HepG2 (cell line): Measurements from ENCODE around the gene USB1. TPM values are rescaled to one million over a fixed set of nuclear protein-coding genes. Genes with fewer than 3 reads are reported as not detected.

Experiments
- CBX1 ChIP-seq: IDR thresholded peaks from one replicate; pipeline ENCODE4 v1.6.1; 2016; ENCODE audit warnings: antibody characterized with exemption, low read depth
- KAT7 ChIP-seq: IDR thresholded peaks from 2 replicates; pipeline ENCODE4 v1.6.1; 2018; ENCODE audit warnings: borderline replicate concordance, missing compliant biosample characterization
- NFE2 ChIP-seq: sonication (generic); formaldehyde crosslinking; IDR thresholded peaks from 2 replicates; pipeline ENCODE4 v1.4.0; 2020; ENCODE audit warnings: missing genetic modification reagents
- TCF12 ChIP-seq, 2 experiments: fragments of 450-650 bp in 1 of 2; sonication (generic) in 1 of 2; formaldehyde crosslinking in 1 of 2; IDR thresholded peaks; 2 replicates each; pipeline versions ENCODE4 v1.6.1 to v1.8.0; 2017 to 2022; ENCODE audit warnings: antibody characterized with exemption in 1 of 2, mild to moderate bottlenecking in 1 of 2, missing genetic modification reagents in 1 of 2, moderate library complexity in 1 of 2
- ZNF383 ChIP-seq: sonication (generic); formaldehyde crosslinking; IDR thresholded peaks from 2 replicates; pipeline ENCODE4 v1.4.0; 2020; ENCODE audit warnings: missing genetic modification reagents, mild to moderate bottlenecking, borderline replicate concordance
- ZSCAN12 ChIP-seq: sonication (generic); formaldehyde crosslinking; IDR thresholded peaks from 2 replicates; pipeline ENCODE4 v1.9.0; 2021; ENCODE audit warnings: mild to moderate bottlenecking, missing genetic modification reagents
- polyA plus RNA-seq, 8 experiments: library from polyadenylated mRNA; depleted of rRNA in 3 of 8; stranded (reverse) in 7 of 8; unstranded in 1 of 8; fragments of >200 nt; fragmentation: Illumina TruSeq in 4 of 8; extraction: Trizol in 4 of 8; gene quantifications; 2 replicates each; pipeline versions ENCODE4 v1.2.1 to v1.2.3, GENCODE V29; 2011 to 2016; ENCODE audit warnings: low read depth in 4 of 8, missing spikeins in 1 of 8, mixed read lengths in 1 of 8; ENCODE audit not compliant: insufficient read depth in 1 of 8
- total RNA-seq, 5 experiments: library from RNA; depleted of rRNA; stranded (reverse); fragments of >200 nt; fragmentation: Illumina TruSeq; extraction: Trizol; gene quantifications; 2 replicates each; pipeline ENCODE4 v1.2.3, GENCODE V29; 2016; ENCODE audit warnings: low read depth in 1 of 5
- TF ChIP-seq, protein P1 (sequence below): sonication (generic); formaldehyde crosslinking; IDR thresholded peaks from 2 replicates; pipeline ENCODE4 v1.5.1; 2020; ENCODE audit warnings: mild to moderate bottlenecking, missing genetic modification reagents
- TF ChIP-seq, protein P2 (sequence below): sonication (generic); formaldehyde crosslinking; IDR thresholded peaks from 2 replicates; pipeline ENCODE4 v1.8.1; 2023; ENCODE audit warnings: mild to moderate bottlenecking, missing genetic modification reagents
- TF ChIP-seq, protein P3 (sequence below): IDR thresholded peaks from 2 replicates; pipeline ENCODE4 v1.6.1; 2018; ENCODE audit warnings: missing genetic modification reagents
- TF ChIP-seq, protein P4 (sequence below), 2 experiments: fragments of 450-650 bp in 1 of 2; sonication (generic) in 1 of 2; formaldehyde crosslinking in 1 of 2; IDR thresholded peaks; 2 replicates each; pipeline versions ENCODE4 v1.6.1 to v1.8.0; 2016 to 2022; ENCODE audit warnings: antibody characterized with exemption in 1 of 2, mild to moderate bottlenecking in 1 of 2, missing genetic modification reagents in 1 of 2

Gene USB1
- total and polyA plus RNA-seq, 2 of the 13 experiments (the other 11 are each of a cell fraction or from before 2014, with no cell fraction given): 16.7 to 65.4 TPM

DNA sequence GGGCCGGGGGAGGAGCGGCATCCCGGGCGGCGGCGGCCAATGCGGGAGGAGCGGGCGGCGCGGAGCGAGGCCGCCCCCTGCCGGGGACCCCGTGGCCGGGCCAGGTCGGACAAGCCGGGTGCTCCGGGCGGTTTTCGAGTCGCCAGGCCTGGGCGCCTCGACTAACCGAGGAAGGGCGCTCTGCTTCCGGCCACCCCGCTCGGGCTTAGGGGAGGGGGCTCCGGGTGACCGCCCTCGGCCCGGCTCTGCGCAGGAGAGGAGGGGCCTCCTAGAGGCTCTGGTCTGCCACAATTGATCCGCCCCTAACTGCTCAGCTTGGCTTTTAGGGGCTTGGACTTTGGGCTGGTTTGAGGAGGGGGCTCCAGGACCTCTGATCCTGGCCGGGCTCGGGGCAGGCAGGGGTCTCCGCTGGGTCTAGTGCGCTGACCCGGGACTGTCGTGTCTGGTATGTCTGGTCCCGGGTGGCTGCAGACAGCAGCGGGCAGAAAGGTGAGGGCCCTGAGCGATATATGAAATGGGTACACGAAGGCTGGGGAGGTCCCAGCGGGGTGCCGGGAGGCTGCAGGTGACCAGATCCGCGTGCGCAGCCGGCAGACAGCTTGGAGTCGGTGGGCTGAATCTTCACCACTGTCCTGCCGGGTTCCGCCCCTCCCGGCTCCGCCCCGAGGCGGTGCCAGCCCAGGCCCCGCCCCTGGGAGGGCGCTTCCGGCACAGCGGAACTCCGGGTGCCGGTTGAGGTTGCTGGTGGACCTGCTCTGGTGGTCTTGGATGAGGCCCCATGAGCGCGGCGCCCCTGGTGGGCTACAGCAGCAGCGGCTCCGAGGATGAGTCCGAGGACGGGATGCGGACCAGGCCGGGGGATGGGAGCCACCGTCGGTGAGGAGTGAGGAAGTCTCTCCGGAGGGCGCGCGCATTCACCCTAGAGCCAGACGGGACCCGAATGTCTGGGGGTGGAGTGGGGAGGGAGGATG is at the start of gene USB1 (continued):
- TF ChIP-seq, protein P1, sequence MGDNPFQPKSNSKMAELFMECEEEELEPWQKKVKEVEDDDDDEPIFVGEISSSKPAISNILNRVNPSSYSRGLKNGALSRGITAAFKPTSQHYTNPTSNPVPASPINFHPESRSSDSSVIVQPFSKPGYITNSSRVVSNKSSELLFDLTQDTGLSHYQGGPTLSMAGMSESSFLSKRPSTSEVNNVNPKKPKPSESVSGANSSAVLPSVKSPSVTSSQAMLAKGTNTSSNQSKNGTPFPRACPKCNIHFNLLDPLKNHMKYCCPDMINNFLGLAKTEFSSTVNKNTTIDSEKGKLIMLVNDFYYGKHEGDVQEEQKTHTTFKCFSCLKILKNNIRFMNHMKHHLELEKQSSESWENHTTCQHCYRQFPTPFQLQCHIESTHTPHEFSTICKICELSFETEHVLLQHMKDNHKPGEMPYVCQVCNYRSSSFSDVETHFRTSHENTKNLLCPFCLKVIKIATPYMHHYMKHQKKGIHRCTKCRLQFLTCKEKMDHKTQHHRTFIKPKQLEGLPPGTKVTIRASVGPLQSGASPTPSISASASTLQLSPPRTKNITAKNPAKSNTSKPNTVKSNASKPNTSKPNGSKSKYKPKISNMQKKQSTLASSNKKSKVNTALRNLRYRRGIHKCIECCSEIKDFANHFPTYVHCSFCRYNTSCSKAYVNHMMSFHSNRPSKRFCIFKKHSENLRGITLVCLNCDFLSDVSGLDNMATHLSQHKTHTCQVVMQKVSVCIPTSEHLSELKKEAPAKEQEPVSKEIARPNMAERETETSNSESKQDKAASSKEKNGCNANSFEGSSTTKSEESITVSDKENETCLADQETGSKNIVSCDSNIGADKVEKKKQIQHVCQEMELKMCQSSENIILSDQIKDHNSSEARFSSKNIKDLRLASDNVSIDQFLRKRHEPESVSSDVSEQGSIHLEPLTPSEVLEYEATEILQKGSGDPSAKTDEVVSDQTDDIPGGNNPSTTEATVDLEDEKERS (CRISPR knock-in tag): peak; percentile 89
- TF ChIP-seq TCF12 (IDR thresholded peaks at IDR 0.05): no peak
- TF ChIP-seq TCF12 (CRISPR knock-in tag; IDR thresholded peaks at IDR 0.05): peak; percentile 74; the same call in 1 of the 2 replicates
- TF ChIP-seq CBX1: no peak
- TF ChIP-seq, protein P2, sequence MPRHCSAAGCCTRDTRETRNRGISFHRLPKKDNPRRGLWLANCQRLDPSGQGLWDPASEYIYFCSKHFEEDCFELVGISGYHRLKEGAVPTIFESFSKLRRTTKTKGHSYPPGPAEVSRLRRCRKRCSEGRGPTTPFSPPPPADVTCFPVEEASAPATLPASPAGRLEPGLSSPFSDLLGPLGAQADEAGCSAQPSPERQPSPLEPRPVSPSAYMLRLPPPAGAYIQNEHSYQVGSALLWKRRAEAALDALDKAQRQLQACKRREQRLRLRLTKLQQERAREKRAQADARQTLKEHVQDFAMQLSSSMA (CRISPR knock-in tag): peak; percentile 45; the same call in 1 of the 2 replicates
- TF ChIP-seq NFE2 (CRISPR knock-in tag): no peak
- TF ChIP-seq, protein P3, sequence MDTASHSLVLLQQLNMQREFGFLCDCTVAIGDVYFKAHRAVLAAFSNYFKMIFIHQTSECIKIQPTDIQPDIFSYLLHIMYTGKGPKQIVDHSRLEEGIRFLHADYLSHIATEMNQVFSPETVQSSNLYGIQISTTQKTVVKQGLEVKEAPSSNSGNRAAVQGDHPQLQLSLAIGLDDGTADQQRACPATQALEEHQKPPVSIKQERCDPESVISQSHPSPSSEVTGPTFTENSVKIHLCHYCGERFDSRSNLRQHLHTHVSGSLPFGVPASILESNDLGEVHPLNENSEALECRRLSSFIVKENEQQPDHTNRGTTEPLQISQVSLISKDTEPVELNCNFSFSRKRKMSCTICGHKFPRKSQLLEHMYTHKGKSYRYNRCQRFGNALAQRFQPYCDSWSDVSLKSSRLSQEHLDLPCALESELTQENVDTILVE (CRISPR knock-in tag): peak; percentile 63
- TF ChIP-seq ZSCAN12: 0 out of 2 replicates have a peak, but pooled peaks have one; percentile 59
- TF ChIP-seq, protein P4, sequence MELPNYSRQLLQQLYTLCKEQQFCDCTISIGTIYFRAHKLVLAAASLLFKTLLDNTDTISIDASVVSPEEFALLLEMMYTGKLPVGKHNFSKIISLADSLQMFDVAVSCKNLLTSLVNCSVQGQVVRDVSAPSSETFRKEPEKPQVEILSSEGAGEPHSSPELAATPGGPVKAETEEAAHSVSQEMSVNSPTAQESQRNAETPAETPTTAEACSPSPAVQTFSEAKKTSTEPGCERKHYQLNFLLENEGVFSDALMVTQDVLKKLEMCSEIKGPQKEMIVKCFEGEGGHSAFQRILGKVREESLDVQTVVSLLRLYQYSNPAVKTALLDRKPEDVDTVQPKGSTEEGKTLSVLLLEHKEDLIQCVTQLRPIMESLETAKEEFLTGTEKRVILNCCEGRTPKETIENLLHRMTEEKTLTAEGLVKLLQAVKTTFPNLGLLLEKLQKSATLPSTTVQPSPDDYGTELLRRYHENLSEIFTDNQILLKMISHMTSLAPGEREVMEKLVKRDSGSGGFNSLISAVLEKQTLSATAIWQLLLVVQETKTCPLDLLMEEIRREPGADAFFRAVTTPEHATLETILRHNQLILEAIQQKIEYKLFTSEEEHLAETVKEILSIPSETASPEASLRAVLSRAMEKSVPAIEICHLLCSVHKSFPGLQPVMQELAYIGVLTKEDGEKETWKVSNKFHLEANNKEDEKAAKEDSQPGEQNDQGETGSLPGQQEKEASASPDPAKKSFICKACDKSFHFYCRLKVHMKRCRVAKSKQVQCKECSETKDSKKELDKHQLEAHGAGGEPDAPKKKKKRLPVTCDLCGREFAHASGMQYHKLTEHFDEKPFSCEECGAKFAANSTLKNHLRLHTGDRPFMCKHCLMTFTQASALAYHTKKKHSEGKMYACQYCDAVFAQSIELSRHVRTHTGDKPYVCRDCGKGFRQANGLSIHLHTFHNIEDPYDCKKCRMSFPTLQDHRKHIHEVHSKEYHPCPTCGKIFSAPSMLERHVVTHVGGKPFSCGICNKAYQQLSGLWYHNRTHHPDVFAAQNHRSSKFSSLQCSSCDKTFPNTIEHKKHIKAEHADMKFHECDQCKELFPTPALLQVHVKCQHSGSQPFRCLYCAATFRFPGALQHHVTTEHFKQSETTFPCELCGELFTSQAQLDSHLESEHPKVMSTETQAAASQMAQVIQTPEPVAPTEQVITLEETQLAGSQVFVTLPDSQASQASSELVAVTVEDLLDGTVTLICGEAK (IDR thresholded peaks at IDR 0.05): no peak
- TF ChIP-seq, protein P4 (CRISPR knock-in tag; IDR thresholded peaks at IDR 0.05): no peak
- TF ChIP-seq KAT7: peak; percentile 44; the same call in 1 of the 2 replicates
- no peak for TF ChIP-seq ZNF383 (CRISPR knock-in tag)
